ENCODE measurements around the gene YBEY. TPM values are rescaled to one million over a fixed set of nuclear protein-coding genes. Genes with fewer than 3 reads are reported as not detected.

The YBEY gene
- total RNA-seq, 4 donors from 2014 or later: 12.6 to 25.4 (median 21.0) TPM

GRCh38 chr21:46243960-46244361 is 42.2 kb upstream of the YBEY start:
- intact Hi-C loops (cut with DNase I): no loop called here

GRCh38 chr21:46244602-46245001 is 41.5 kb upstream of the YBEY start:
- Histone ChIP-seq H3K9me3 (no peaks in the 10 kb centered on the region), H3K27ac (no peak overlapping the region), H3K27me3 (no peaks in the 10 kb centered on the region), H3K4me3 (replicated peaks in 1 of 3) (no peak overlapping the region), H3K4me1 (no peaks in the 10 kb centered on the region), H3K36me3 (peaks cover 76 to 79% of the 10 kb centered on the region in 2 donors)
- TF ChIP-seq, protein P1, sequence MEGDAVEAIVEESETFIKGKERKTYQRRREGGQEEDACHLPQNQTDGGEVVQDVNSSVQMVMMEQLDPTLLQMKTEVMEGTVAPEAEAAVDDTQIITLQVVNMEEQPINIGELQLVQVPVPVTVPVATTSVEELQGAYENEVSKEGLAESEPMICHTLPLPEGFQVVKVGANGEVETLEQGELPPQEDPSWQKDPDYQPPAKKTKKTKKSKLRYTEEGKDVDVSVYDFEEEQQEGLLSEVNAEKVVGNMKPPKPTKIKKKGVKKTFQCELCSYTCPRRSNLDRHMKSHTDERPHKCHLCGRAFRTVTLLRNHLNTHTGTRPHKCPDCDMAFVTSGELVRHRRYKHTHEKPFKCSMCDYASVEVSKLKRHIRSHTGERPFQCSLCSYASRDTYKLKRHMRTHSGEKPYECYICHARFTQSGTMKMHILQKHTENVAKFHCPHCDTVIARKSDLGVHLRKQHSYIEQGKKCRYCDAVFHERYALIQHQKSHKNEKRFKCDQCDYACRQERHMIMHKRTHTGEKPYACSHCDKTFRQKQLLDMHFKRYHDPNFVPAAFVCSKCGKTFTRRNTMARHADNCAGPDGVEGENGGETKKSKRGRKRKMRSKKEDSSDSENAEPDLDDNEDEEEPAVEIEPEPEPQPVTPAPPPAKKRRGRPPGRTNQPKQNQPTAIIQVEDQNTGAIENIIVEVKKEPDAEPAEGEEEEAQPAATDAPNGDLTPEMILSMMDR (IDR thresholded peaks at IDR 0.05): no peak
- no peak for TF ChIP-seq POLR2A (IDR thresholded peaks at IDR 0.05)
- 88 to 100% methylated on average over 4 to 5 of the region's 8 CpGs for WGBS, 2 donors
- intact Hi-C loops (cut with DNase I): no loop called here
- no peak for DNase-seq

More at GRCh38 chr21:46243960-46244361, 42.2 kb upstream of the YBEY start:
- H3K9me3 ChIP-seq: no peaks in the 10 kb centered on the region
- H3K27ac ChIP-seq: no peak overlapping the region
- peaks cover 80% of the 10 kb centered on the region in 2 donors for H3K36me3 ChIP-seq
- H3K4me3 ChIP-seq (replicated peaks in 1 of 3): no peak overlapping the region
- H3K27me3 ChIP-seq: no peaks in the 10 kb centered on the region
- no peaks in the 10 kb centered on the region for H3K4me1 ChIP-seq
- 92 to 100% methylated on average over 3 of the region's 3 CpGs for WGBS, 2 donors
- TF ChIP-seq, protein P1 (IDR thresholded peaks at IDR 0.05): no peak
- no peak for TF ChIP-seq POLR2A (IDR thresholded peaks at IDR 0.05)
- no peak for DNase-seq

DNA sequence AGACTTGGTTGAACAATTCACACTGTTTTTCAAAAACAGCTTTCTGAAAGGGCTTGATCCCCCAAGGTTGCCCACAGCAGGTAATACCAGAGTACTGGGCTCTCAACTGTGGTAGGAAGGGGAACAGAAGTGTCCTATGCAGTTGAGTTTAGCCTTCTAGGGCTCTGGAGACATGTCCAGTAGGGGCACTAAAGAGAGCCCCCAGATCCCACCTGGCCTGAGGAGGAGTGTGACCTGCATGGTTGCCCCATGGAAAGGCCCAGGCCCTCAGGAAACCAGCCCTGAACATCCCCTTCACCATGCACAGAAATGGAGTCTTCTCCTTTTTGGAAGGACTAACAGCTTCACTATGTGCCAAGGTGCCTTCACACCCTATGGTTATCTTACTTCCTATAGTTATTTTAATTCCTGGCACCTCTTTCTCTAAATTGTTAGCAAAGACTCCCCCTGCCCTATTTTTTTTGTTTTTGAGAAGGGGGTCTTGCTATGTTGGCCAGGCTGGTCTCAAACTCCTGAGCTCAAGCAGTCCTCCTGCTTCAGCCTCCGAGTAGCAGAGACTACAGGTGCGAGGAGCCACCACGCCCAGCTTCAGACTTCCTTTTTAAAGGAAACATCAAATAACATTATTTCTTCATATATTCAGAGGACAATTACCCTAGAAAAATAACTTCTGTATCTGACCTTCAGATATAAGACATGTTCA is 40.8 kb upstream of the YBEY start:
- H3K36me3 ChIP-seq: peaks cover 76 to 80% of the 10 kb centered on the region in 2 donors

DNA sequence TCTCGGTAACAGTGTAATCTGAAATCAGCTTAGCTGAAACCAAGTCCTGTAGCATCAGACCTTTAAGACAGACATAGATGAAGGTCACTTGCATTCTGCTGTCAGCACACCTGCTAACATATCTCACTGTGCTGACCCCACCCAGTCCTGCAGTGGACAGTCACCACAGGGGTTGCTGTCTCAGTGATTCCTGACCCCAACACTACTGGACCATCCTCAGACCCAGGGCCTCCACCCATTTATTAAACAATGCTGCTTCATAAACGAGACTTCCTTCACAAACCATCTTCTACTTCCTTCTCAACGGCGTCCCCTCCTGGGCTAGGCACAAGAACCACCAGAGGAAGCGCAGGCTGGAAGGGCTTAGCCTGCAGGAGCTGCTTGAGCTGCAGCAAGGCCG is 39.8 kb upstream of the YBEY start:
- no peak for DNase-seq
- intact Hi-C loops (cut with DNase I): no loop called here
- no peak overlapping the region for H3K4me3 ChIP-seq (replicated peaks in 1 of 3)
- WGBS, 2 donors: 88 to 91% methylated on average over 6 of the region's 6 CpGs
- no peaks in the 10 kb centered on the region for H3K9me3 ChIP-seq
- no peak overlapping the region for H3K27ac ChIP-seq
- TF ChIP-seq, protein P1 (IDR thresholded peaks at IDR 0.05): no peak
- no peak for TF ChIP-seq POLR2A (IDR thresholded peaks at IDR 0.05)
- no peaks in the 10 kb centered on the region for H3K27me3 ChIP-seq
- peaks cover 71 to 81% of the 10 kb centered on the region in 2 donors for H3K36me3 ChIP-seq
- H3K4me1 ChIP-seq: no peaks in the 10 kb centered on the region

More for the DNA sequence above, 40.8 kb upstream of the YBEY start:
- no peak overlapping the region for H3K27ac ChIP-seq
- no peaks in the 10 kb centered on the region for H3K9me3 ChIP-seq
- H3K4me3 ChIP-seq (replicated peaks in 1 of 3): no peak overlapping the region
- intact Hi-C loops (cut with DNase I): no loop called here
- WGBS, 2 donors: 65 to 93% methylated on average over 3 of the region's 3 CpGs
- no peaks in the 10 kb centered on the region for H3K27me3 ChIP-seq
- DNase-seq: no peak
- H3K4me1 ChIP-seq: no peaks in the 10 kb centered on the region
- TF ChIP-seq, protein P1 (IDR thresholded peaks at IDR 0.05): no peak
- TF ChIP-seq POLR2A (IDR thresholded peaks at IDR 0.05): no peak

GRCh38 chr21:46247699-46248421 is 38.3 kb upstream of the YBEY start:
- TF ChIP-seq, protein P1 (IDR thresholded peaks at IDR 0.05): no peak
- no peak for TF ChIP-seq POLR2A (IDR thresholded peaks at IDR 0.05)

More at GRCh38 chr21:46247699-46248421, 38.3 kb upstream of the YBEY start:
- no peaks in the 10 kb centered on the region for H3K27me3 ChIP-seq
- H3K9me3 ChIP-seq: no peaks in the 10 kb centered on the region
- no peak for DNase-seq
- H3K36me3 ChIP-seq: peaks cover 78 to 80% of the 10 kb centered on the region in 2 donors
- 97% methylated on average over 3 of the region's 3 CpGs; no CpG with 5 or more reads in 1 of the 2 donors for WGBS, 2 donors
- intact Hi-C loops (cut with DNase I): no loop called here
- no peak overlapping the region for H3K4me3 ChIP-seq (replicated peaks in 1 of 3)
- no peaks in the 10 kb centered on the region for H3K4me1 ChIP-seq
- H3K27ac ChIP-seq: no peak overlapping the region

Data from thyroid gland (tissue), 4 donors.